ENCODE data around the gene PRPSAP2. TPM values are rescaled to one million over a fixed set of nuclear protein-coding genes. Genes with fewer than 3 reads are reported as not detected.

The PRPSAP2 gene
- polyA plus RNA-seq, 3 donors = 17.1 to 20.9 (median 20.5) TPM

- Histone ChIP-seq H3K4me1 (ENCODE audit: control insufficient read depth in 1 of 2, insufficient read depth in 2 of 2, low read length in 2 of 2) (peaks cover 18 to 20% of the 10 kb centered on the region in 2 donors), H3K4me2 (replicated peaks; ENCODE audit: extremely low read depth, low read length, poor library complexity, severe bottlenecking) (no peak overlapping the region), H3K36me3 (replicated peaks in 1 of 2; ENCODE audit: control insufficient read depth in 1 of 2, insufficient read depth in 2 of 2, low read length in 2 of 2) (no peaks in the 10 kb centered on the region), H2AFZ (ENCODE audit: insufficient read depth, low read depth, low read length, poor library complexity, severe bottlenecking) (no peak overlapping the region), H3K27ac (ENCODE audit: low read depth in 1 of 2, low read length in 2 of 2) (no peak overlapping the region), H3K27me3 (ENCODE audit: control insufficient read depth in 2 of 2, insufficient read depth in 2 of 2, low read length in 2 of 2) (no peaks in the 10 kb centered on the region), H3K79me2 (ENCODE audit: insufficient read depth, low read length) (no peaks in the 10 kb centered on the region), H4K20me1 (ENCODE audit: insufficient read depth, low read length) (no peaks in the 10 kb centered on the region), H3K9me3 (replicated peaks in 1 of 2; ENCODE audit: control insufficient read depth in 1 of 2, insufficient read depth in 1 of 2, low read length in 2 of 2) (no peaks in the 10 kb centered on the region), H3K4me3 (replicated peaks in 1 of 3; ENCODE audit: low read depth in 2 of 3, low read length in 3 of 3) (no peak overlapping the region), H3K9ac (ENCODE audit: insufficient read depth, low read length, poor library complexity, severe bottlenecking) (no peak overlapping the region)
- DNase-seq = no peak
- intact Hi-C loops (cut with micrococcal nuclease) = no loop called here
- Mint-ChIP-seq H3K27me3 (ENCODE audit: low read depth in 3 of 3) (peaks cover 4 to 7% (median 4%) of the 10 kb centered on the region in 3 donors), H3K36me3 (no peaks in the 10 kb centered on the region), H3K4me3 (no peak overlapping the region), H3K4me1 (peaks cover 26% of the 10 kb centered on the region), H3K27ac (no peak overlapping the region), H3K9me3 (no peaks in the 10 kb centered on the region)
- TF ChIP-seq CTCF (IDR thresholded peaks at IDR 0.05) = no peak
- 65% methylated on average over 11 of the region's 14 CpGs for WGBS (ENCODE audit: insufficient coverage)
Measured at GRCh38 chr17:18965530-18966236, 107.8 kb downstream of the PRPSAP2 start.

GRCh38 chr17:18966831-18967624 lies 109.1 kb downstream of the PRPSAP2 start:
- Histone ChIP-seq H3K9me3 (replicated peaks in 1 of 2; ENCODE audit: control insufficient read depth in 1 of 2, insufficient read depth in 1 of 2, low read length in 2 of 2) (no peaks in the 10 kb centered on the region), H3K4me1 (ENCODE audit: control insufficient read depth in 1 of 2, insufficient read depth in 2 of 2, low read length in 2 of 2) (peaks cover 18 to 20% of the 10 kb centered on the region in 2 donors), H3K9ac (ENCODE audit: insufficient read depth, low read length, poor library complexity, severe bottlenecking) (no peak overlapping the region), H2AFZ (ENCODE audit: insufficient read depth, low read depth, low read length, poor library complexity, severe bottlenecking) (no peak overlapping the region), H3K36me3 (replicated peaks in 1 of 2; ENCODE audit: control insufficient read depth in 1 of 2, insufficient read depth in 2 of 2, low read length in 2 of 2) (no peaks in the 10 kb centered on the region), H3K27me3 (ENCODE audit: control insufficient read depth in 2 of 2, insufficient read depth in 2 of 2, low read length in 2 of 2) (no peaks in the 10 kb centered on the region), H3K4me2 (replicated peaks; ENCODE audit: extremely low read depth, low read length, poor library complexity, severe bottlenecking) (no peak overlapping the region), H4K20me1 (ENCODE audit: insufficient read depth, low read length) (no peaks in the 10 kb centered on the region), H3K79me2 (ENCODE audit: insufficient read depth, low read length) (no peaks in the 10 kb centered on the region), H3K4me3 (replicated peaks in 1 of 3; ENCODE audit: low read depth in 2 of 3, low read length in 3 of 3) (no peak overlapping the region), H3K27ac (ENCODE audit: low read depth in 1 of 2, low read length in 2 of 2) (no peak overlapping the region)
- no peak for DNase-seq
- peaks cover 4 to 11% (median 4%) of the 10 kb centered on the region in 3 donors for H3K27me3 Mint-ChIP-seq (ENCODE audit: low read depth in 3 of 3)
- peaks cover 24% of the 10 kb centered on the region for H3K4me1 Mint-ChIP-seq
- TF ChIP-seq CTCF (IDR thresholded peaks at IDR 0.05) = no peak
- no peak overlapping the region for H3K27ac Mint-ChIP-seq
- H3K36me3 Mint-ChIP-seq = no peaks in the 10 kb centered on the region
- WGBS (ENCODE audit: insufficient coverage) = 53% methylated on average over 13 of the region's 19 CpGs
- intact Hi-C loops (cut with micrococcal nuclease) = no loop called here
- no peaks in the 10 kb centered on the region for H3K9me3 Mint-ChIP-seq
- no peak overlapping the region for H3K4me3 Mint-ChIP-seq
